K562 (cell line): ENCODE data around the gene RHOBTB3. TPM values are rescaled to one million over a fixed set of nuclear protein-coding genes. Genes with fewer than 3 reads are reported as not detected.

Source experiments
- ATAC-seq: fragments of 200-7000 bp; cut with Tn5 transposase; 3 replicates; pipeline ENCODE4 v1.9.1; 2020; ENCODE audit warnings: moderate library complexity
- BruUV-seq: library from RNA; stranded (reverse); fragments of 400-500 nt; replicated peaks from 2 replicates; lab custom pipeline; 2021; lab: Mats Ljungman, UMichigan
- CTCF ChIA-PET: fragments of 300-600 bp; formaldehyde crosslinking; extraction: SDS; loops from one replicate; lab custom pipeline; 2021; ENCODE audit warnings: low intra/inter-chr PET ratio; lab: Yijun Ruan, JAX
- POLR2A ChIA-PET: fragments of 300-600, 350-650 bp; sonication (Branson Sonifier 250); formaldehyde crosslinking; extraction: SDS; loops from one replicate; lab custom pipeline; 2021; ENCODE audit warnings: antibody characterized with exemption, inconsistent platforms; lab: Yijun Ruan, JAX
- DNase-seq, 4 experiments: peaks; one replicate each; pipeline versions ENCODE4 v3.0.0 to v3.0.0-alpha.2; 2011 to 2018; ENCODE audit warnings: low spot score in 3 of 4, mixed read lengths in 3 of 4; ENCODE audit errors: extremely low read depth in 1 of 4
- FAIRE-seq: peaks from 2 replicates; lab custom pipeline; 2011; peaks lifted over from hg19 to GRCh38; lab: Jason Lieb, UNC
- H2AFZ ChIP-seq: 2 replicates; pipeline ENCODE4 v1.6.0; 2011; ENCODE audit warnings: low read depth, low read length, control low read depth, inconsistent platforms
- H3K27ac ChIP-seq: fragments of 200-600 bp; 3 replicates; pipeline ENCODE4 v1.8.0; 2011; ENCODE audit warnings: low read depth, mild to moderate bottlenecking, control low read depth, inconsistent platforms, low read length, moderate library complexity, mixed read lengths; ENCODE audit errors: extremely low read depth
- H3K27me3 ChIP-seq, 2 experiments: fragments of 300-600 bp in 1 of 2; 2 replicates in 1 of 2; 3 replicates in 1 of 2; pipeline versions ENCODE4 v1.6.0 to v1.8.0; 2011; ENCODE audit warnings: inconsistent platforms in 2 of 2, low read length in 2 of 2, mild to moderate bottlenecking in 1 of 2, mixed read lengths in 1 of 2, moderate library complexity in 1 of 2; ENCODE audit not compliant: control insufficient read depth in 2 of 2, insufficient read depth in 2 of 2
- H3K36me3 ChIP-seq: fragments of 300-600 bp; 3 replicates; pipeline ENCODE4 v1.8.0; 2011; ENCODE audit warnings: mild to moderate bottlenecking, low read length, inconsistent platforms; ENCODE audit not compliant: control insufficient read depth, insufficient read depth
- H3K4me1 ChIP-seq, 2 experiments: fragments of 200-600 bp in 1 of 2; replicated peaks in 1 of 2; 2 replicates in 1 of 2; 3 replicates in 1 of 2; pipeline versions ENCODE4 v1.5.1 to v1.8.0; 2011; ENCODE audit warnings: inconsistent platforms in 2 of 2, low read length in 2 of 2, mild to moderate bottlenecking in 1 of 2, mixed read lengths in 1 of 2, moderate library complexity in 1 of 2; ENCODE audit not compliant: control insufficient read depth in 2 of 2, insufficient read depth in 2 of 2
- H3K4me2 ChIP-seq: 2 replicates; pipeline ENCODE4 v1.6.1; 2011; ENCODE audit warnings: low read length, control low read depth, inconsistent platforms, mixed read lengths; ENCODE audit not compliant: insufficient read depth
- H3K4me3 ChIP-seq: fragments of 200-600 bp; sonication (generic), shearing (Covaris generic); 2 replicates; pipeline ENCODE4 v1.5.1; 2016; ENCODE audit warnings: control low read depth, inconsistent platforms
- H3K79me2 ChIP-seq: fragments of 200-600 bp; 3 replicates; pipeline ENCODE4 v1.8.0; 2011; ENCODE audit warnings: low read length, inconsistent platforms; ENCODE audit not compliant: control insufficient read depth, insufficient read depth
- H3K9ac ChIP-seq, 2 experiments: 2 replicates each; pipeline versions ENCODE4 v1.6.0 to v1.6.1; 2011; ENCODE audit warnings: low read depth in 2 of 2, low read length in 2 of 2, control low read depth in 1 of 2, inconsistent platforms in 1 of 2, mild to moderate bottlenecking in 1 of 2, mixed read lengths in 1 of 2; ENCODE audit not compliant: insufficient read depth in 1 of 2
- H3K9me1 ChIP-seq: one replicate; pipeline ENCODE4 v1.6.0; 2011; ENCODE audit warnings: inconsistent platforms, mild to moderate bottlenecking, low read length, moderate library complexity; ENCODE audit not compliant: control insufficient read depth, insufficient read depth
- H3K9me3 ChIP-seq: replicated peaks from 2 replicates; pipeline ENCODE4 v1.5.1; 2011; ENCODE audit warnings: low read depth, low read length, inconsistent platforms; ENCODE audit not compliant: control insufficient read depth, insufficient read depth
- H4K20me1 ChIP-seq: replicated peaks from 2 replicates; pipeline ENCODE4 v1.6.1; 2011; ENCODE audit warnings: low read length, inconsistent platforms, mixed read lengths; ENCODE audit not compliant: control insufficient read depth, insufficient read depth
- CEBPB ChIP-seq: fragments of 450-650 bp; IDR thresholded peaks from 2 replicates; pipeline ENCODE4 v1.6.1; 2016; ENCODE audit warnings: missing genetic modification characterization, missing compliant biosample characterization
- CEBPG ChIP-seq, 3 experiments: fragments of 200-800 bp in 1 of 3; sonication (Bioruptor generic) in 1 of 3; sonication (generic) in 1 of 3; formaldehyde crosslinking in 1 of 3; IDR thresholded peaks in 2 of 3; conservative IDR thresholded peaks in 1 of 3; 2 replicates each; pipeline versions ENCODE4 v1.6.1 to v1.8.0; 2016 to 2022; ENCODE audit warnings: missing compliant biosample characterization in 2 of 3, missing genetic modification characterization in 2 of 3, mild to moderate bottlenecking in 1 of 3, missing genetic modification reagents in 1 of 3
- MYNN ChIP-seq, 2 experiments: sonication (generic); formaldehyde crosslinking in 1 of 2; IDR thresholded peaks; 2 replicates each; pipeline versions ENCODE4 v1.5.0 to v1.6.1; 2016 to 2020; ENCODE audit warnings: antibody characterized with exemption in 1 of 2, missing genetic modification reagents in 1 of 2
- RFX1 ChIP-seq: fragments of 450-650 bp; IDR thresholded peaks from 2 replicates; pipeline ENCODE4 v1.6.1; 2016; ENCODE audit warnings: mild to moderate bottlenecking, moderate library complexity
- ZNF76 ChIP-seq: fragments of 250-450 bp; sonication (Bioruptor Pico); IDR thresholded peaks from 2 replicates; pipeline ENCODE4 v1.4.0; 2020; ENCODE audit warnings: mild to moderate bottlenecking, moderate library complexity, borderline replicate concordance
- ZNF764 ChIP-seq: fragments of 250-450 bp; sonication (Bioruptor Pico); IDR thresholded peaks from 2 replicates; pipeline ENCODE4 v1.4.0; 2020; ENCODE audit warnings: low read depth, mild to moderate bottlenecking, moderate library complexity
- WGBS: fragments of 100-300 bp; shearing (Covaris generic); methylation state at CpG from one replicate; pipeline ENCODE4 v1.1.6; 2016; ENCODE audit warnings: low coverage, mixed read lengths; ENCODE audit not compliant: insufficient coverage; ENCODE audit errors: missing lambda C conversion rate; 5-methylcytosine and 5-hydroxymethylcytosine counted together
- in situ Hi-C: fragments of 300-500 bp; cut with MboI; formaldehyde crosslinking; loops from 4 replicates; pipeline ENCODE4 v1.15.0; 2018; ENCODE audit warnings: inconsistent platforms, mixed read lengths
- intact Hi-C: fragments of 100-400 bp; cut with micrococcal nuclease; formaldehyde crosslinking; loops from 2 replicates; pipeline ENCODE4 v1.14.2; 2022
- polyA plus RNA-seq, 8 experiments: library from polyadenylated mRNA; depleted of rRNA in 4 of 8; stranded (reverse) in 5 of 8; unstranded in 3 of 8; fragments of >200 nt; fragmentation: Nextera tagmentation in 2 of 8; fragmentation: Illumina TruSeq in 1 of 8; extraction: Ambion mirVana in 2 of 8; extraction: Trizol in 1 of 8; gene quantifications; 2 replicates each; pipeline versions ENCODE4 v1.2.1 to v1.2.3, GENCODE V29; 2011 to 2014; ENCODE audit warnings: inconsistent platforms in 1 of 8, missing spikeins in 1 of 8
- total RNA-seq, 7 experiments: library from RNA; depleted of rRNA in 6 of 7; stranded (reverse); fragments of >200 nt in 6 of 7; fragmentation: Illumina TruSeq in 2 of 7; extraction: Trizol in 2 of 7; gene quantifications; 2 replicates each; pipeline versions ENCODE4 v1.2.1 to v1.2.3, GENCODE V29; 2011 to 2021; ENCODE audit warnings: low replicate concordance in 1 of 7
- TF ChIP-seq, protein P1 (sequence below): fragments of 450-650 bp; IDR thresholded peaks from 2 replicates; pipeline ENCODE4 v1.6.1; 2016; ENCODE audit warnings: missing biosample characterization, missing genetic modification characterization

RHOBTB3 gene
- total and polyA plus RNA-seq, 9 of the 15 experiments (the other 6 are each of a cell fraction or from before 2014, with no cell fraction given): 39.7 to 143 (median 115) TPM

DNA sequence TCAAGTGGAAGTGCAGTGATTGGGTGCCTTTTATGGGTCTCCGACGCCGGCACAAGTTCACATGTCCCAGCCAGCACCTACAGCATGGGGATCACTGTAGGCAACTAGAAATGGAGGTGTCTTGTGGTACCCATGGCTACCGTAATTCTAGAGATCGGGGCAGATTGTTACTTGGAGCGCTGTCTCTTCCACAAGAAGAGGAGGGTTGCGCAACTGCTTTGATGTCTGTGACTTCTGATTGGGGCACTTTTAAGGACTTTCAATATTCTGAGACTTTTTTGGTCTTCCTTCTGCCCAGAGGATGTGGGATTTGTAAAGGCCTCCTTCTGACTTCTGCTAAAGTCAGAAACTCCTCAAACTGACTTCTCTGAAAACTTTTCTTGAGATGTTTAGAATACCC lies 49.5 kb downstream of the RHOBTB3 start:
- ATAC-seq (peak; percentile 11), FAIRE-seq (no peak), DNase-seq (no peak)
- in situ Hi-C loops: no loop called here
- BruUV-seq: no TSS peak
- Histone ChIP-seq H3K9ac (no peak overlapping the region), H3K27me3 (no peaks in the 10 kb centered on the region), H2AFZ (no peak overlapping the region), H3K9me1 (no peaks in the 10 kb centered on the region), H3K4me2 (no peak overlapping the region), H3K79me2 (0 out of 3 replicates have a peak, but pooled peaks cover 2% of the 10 kb centered on the region), H3K4me3 (no peak overlapping the region), H3K9me3 (no peaks in the 10 kb centered on the region), H3K36me3 (peaks cover 81% of the 10 kb centered on the region), H3K4me1 (no peaks in the 10 kb centered on the region; a peak in 1 of 5 replicates), H3K27ac (no peak overlapping the region), H4K20me1 (no peaks in the 10 kb centered on the region)
- ChIA-PET POLR2A (interaction anchor here (0.5 to 1.4 kb wide), 8 partner anchors 9 to 149 kb away, joined by 3 to 7 read pairs (median 3); no protein-coding TSS in a partner anchor), CTCF (interaction anchor here (0.9 to 4.3 kb wide), 5 partner anchors 12 to 555 kb away, joined by 4 to 63 read pairs (median 5); no protein-coding TSS in a partner anchor)
- WGBS: 89% methylated on average over 7 of the region's 7 CpGs
- TF ChIP-seq, protein P1, sequence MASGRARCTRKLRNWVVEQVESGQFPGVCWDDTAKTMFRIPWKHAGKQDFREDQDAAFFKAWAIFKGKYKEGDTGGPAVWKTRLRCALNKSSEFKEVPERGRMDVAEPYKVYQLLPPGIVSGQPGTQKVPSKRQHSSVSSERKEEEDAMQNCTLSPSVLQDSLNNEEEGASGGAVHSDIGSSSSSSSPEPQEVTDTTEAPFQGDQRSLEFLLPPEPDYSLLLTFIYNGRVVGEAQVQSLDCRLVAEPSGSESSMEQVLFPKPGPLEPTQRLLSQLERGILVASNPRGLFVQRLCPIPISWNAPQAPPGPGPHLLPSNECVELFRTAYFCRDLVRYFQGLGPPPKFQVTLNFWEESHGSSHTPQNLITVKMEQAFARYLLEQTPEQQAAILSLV (tag): peak; percentile 72
- TF ChIP-seq RFX1 (peak; percentile 34; the same call in 1 of the 2 replicates), MYNN (IDR thresholded peaks at IDR 0.05) (peak; percentile 15; the same call in 1 of the 2 replicates), MYNN (CRISPR knock-in tag; IDR thresholded peaks at IDR 0.05) (no peak), CEBPG (CRISPR knock-in tag; IDR thresholded peaks at IDR 0.05) (peak; percentile 78), CEBPG (tag; conservative IDR thresholded peaks at IDR 0.05 in 1 of 2, IDR thresholded peaks at IDR 0.05 in 1 of 2) (peak; percentile 85 to 97), CEBPB (tag) (peak; percentile 98), ZNF76 (no peak), ZNF764 (CRISPR knock-in tag) (no peak)
- intact Hi-C loops: loop anchor here (5.0 to 10.0 kb wide), 2 partner anchors 496 to 557 kb away; partner anchors contain the start of gene MCTP1
